Raji (cell line): ENCODE data around the gene GCK.

ENCODE experiments used
- POLR2A ChIP-seq: IDR thresholded peaks from 2 replicates; pipeline ENCODE4 v1.6.1; 2011; ENCODE audit warnings: low read depth, low read length, control low read depth; ENCODE audit not compliant: insufficient read depth

Gene GCK

GRCh38 chr7:44189286-44189992, at the start of gene GCK:
Gene GCK, minus strand, starts transcription at chr7:44189439. Its CDS starts 486 bp downstream, at chr7:44188953.
- TF ChIP-seq POLR2A = no peak

GRCh38 chr7:44238116-44238695, 49.0 kb upstream of the GCK start:
- TF ChIP-seq POLR2A = no peak

DNA sequence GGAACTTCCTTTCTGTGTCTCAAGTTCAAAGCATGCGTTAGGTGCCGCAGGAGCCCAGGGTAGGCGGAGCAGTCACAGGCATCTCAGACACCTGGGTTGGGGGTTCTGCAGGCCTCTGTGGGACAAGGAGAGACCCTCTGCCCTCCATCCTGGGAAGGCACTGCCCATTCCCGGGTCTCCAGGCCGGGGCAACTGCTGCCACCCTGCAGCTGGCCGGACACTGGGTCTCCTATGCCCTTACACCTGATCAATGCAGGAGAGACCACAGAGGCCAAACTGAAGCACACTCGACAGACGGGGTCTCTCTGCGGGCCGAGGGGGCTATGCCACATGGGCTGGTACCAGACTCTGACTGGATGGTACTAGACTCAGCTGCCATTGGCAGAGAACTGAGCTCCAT, 48.5 kb upstream of the GCK start:
- no peak for TF ChIP-seq POLR2A

DNA sequence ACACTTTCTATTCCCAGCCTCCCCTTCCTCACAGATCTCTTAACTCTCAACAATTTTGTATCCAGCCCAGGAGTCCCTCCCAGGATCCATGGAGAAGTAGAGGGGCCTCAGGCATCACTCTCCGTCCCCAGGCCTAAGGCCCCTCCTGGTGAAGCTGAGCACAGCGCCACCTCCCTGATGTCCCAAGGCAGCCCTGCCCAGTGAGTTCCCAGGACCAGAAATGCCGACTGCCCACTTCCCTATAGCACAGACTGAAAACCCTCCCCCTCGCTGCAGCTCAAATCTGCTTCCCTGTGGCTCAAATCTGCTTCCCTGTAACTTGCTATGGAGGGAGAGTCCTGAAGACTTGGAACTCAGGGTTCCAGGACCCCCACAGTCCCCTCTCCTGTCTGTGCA, 47.1 kb upstream of the GCK start:
- TF ChIP-seq POLR2A = no peak

GRCh38 chr7:44235582-44236332, 46.5 kb upstream of the GCK start:
- TF ChIP-seq POLR2A = no peak

GRCh38 chr7:44235066-44235465, 45.8 kb upstream of the GCK start:
- TF ChIP-seq POLR2A = no peak

DNA sequence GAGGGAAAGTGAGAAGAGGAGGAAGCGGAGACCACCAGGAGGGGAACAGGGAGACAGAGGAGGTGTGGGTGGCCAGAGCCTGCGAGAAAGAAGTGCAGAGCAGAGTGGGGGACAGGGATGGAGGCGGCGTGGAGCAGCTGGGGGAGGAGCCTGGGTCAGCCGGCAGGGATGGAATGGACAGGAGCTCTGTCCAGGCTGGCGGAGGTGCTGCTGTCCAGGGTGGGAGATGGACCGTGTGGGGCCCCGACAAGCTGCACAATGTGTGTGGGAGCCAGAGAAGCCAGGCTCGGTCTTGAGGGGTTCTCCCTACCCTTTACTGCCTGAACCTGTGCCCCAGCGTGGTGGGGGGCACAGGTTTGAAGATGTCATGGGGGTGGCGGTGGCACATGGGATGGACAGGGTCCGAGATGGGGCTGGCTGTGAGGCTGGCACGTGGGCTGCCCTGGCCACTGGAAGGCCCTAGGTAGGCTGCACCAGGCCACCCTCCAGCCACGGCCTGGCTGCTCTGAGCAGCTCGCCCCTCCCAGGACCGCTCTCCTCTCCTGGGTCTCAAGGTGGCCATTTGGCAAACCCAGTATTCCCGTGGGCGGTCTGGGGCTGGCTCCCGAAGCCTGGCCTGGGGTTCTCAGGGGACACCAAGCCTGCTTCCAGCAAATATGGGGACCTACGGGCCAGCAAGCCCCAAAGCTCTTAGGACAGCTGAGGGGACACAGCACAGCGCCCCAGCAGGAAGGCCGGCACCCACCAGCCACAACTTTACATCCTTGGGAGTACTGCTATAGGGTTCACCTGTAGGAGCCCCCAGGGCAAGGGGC, 43.9 kb upstream of the GCK start:
- no peak for TF ChIP-seq POLR2A

DNA sequence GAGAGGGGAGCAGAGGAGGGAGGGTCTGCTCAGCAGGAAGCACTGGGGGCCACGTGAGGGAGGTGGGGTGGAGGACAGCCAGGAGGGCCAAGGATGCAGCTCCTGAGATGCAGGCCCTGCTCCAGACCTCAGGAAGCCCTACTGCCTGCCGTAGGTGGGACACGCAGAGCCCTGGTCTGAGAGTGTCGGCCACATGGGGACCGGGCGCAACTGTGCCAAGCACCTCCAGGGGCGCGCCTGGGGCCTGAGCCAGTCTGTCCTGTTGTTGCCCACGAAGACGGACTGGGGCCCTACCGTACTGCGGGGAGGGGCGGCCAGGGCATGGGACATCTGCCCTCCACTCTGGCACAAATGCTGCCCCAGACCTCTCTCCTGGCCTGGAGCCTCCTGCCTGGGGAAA, 43.2 kb upstream of the GCK start:
- TF ChIP-seq POLR2A = no peak

- no peak for TF ChIP-seq POLR2A
These were observed 41.8 kb upstream of the GCK start for GRCh38 chr7:44231088-44231487.

DNA sequence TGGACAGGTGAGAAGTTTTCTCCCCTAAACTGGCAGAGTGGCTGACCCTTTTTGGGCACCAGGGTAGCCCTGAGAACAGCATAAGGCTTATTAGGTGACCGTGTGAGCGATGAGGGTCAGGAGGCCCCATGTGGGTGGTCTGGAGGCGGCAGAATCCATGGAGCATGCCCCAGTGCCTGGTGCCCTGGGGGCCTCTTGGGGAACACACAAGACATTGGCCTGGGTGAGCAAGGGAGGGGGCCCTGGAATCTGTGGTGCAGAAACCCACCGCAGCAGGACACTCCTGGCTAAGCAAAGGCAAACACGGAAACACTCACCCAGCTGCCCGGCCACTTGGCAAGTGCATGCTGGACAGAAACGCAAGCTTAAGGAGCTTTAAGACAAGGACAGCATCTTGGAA, 41.0 kb upstream of the GCK start:
- TF ChIP-seq POLR2A = no peak

DNA sequence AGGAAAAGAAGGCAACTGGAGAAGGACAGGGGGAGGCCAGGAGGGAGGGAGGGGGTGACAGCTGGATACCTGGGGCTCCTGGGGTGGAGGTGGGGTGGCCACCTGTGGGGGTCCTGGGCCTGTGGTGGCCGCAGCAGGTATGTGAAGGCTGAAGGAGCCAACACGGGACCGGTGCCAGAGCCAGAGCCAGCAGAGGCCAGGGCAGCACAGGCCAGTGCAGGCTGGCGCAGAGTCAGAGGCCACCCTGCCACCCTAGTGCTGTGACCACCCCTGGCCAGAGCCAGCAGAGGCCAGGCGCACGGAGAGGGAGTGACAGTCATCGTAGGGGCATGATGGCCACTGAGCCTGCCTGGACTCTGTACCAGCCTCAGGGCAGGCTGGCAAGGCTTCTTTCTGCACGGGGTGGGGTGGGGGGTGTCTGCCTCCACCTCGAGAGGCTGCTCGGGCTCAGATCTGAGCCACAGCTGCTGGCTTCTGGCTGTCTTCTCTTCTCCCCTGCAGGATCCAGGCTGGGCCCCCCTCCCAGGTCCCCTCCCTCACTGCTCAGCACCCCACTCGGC, 40.4 kb upstream of the GCK start:
- no peak for TF ChIP-seq POLR2A

GRCh38 chr7:44228571-44229350, 39.5 kb upstream of the GCK start:
- TF ChIP-seq POLR2A = no peak

GRCh38 chr7:44227911-44228310, 38.7 kb upstream of the GCK start:
- TF ChIP-seq POLR2A = no peak

DNA sequence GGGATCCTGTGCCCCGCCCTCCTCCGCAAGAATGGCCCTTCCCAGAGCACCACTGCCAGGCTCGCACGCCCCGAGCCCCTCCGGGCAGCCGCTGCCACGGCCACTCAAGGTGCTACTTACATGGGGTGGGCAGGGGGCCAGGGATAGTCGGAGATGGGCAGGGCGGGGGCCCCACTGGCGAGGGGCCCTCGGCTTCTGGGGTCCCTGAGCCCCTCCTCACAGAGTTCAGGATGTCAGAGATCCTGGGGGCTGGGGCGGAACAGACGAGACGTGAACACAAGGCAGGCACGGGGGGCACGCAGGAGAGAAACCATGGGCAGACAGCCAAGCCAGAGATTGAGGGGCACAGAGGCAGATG, 37.1 kb upstream of the GCK start:
- no peak for TF ChIP-seq POLR2A
